B cell (primary cell): ENCODE measurements around the gene ZNF607.
A peak's percentile ranks its signal among the peaks of the same experiment; 100 is the strongest.

Source experiments
- EZH2 ChIP-seq: IDR thresholded peaks from 2 replicates; pipeline ENCODE4 v1.6.1; 2012; ENCODE audit warnings: borderline replicate concordance, low read depth, mild to moderate bottlenecking, moderate library complexity, low read length; ENCODE audit not compliant: insufficient read depth, poor library complexity, severe bottlenecking
- TF ChIP-seq, protein P1 (sequence below): fragments of 200-600 bp; IDR thresholded peaks from one replicate; pipeline ENCODE4 v1.8.0; 2022; ENCODE audit warnings: antibody characterized with exemption, mild to moderate bottlenecking

DNA sequence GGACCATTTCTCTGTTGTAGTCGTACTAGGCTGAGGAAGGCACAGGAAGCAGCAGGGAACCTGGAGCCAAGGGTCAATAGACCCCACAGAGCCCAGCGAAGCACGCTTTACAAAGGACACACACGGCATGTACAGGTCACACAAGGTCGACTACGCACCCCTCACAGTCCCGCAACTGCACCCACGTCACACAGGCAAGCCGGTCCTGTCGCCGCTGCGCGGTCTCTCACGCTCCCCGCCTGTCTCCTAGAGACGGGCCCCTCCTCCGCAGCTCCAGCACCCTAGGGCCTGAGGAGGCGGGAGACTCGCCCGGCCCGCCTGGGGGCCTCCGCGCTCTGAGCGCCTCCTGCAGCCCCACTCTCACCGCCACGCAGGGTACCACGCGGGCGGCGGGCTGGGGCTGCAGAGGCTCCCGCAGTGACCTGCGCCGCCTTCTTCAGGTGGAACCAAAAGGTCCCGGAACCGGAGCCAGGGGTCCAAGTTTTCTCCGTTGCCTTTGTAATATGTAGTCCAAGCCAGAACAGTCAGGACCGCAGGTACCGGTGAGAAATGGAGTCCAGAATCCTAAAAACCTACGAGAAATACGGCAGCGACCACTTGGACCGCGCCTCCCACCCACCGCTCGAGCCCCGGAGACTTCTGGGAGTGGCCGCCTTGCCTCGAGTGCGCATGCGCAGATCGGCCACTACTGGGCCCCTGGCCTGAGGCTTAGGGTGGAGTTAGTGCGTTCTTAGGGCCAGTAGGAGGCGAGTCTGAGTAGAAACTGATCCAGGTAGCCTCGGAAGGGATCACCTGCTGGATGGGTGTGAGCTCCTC, at the start of gene ZNF607:
- TF ChIP-seq, protein P1, sequence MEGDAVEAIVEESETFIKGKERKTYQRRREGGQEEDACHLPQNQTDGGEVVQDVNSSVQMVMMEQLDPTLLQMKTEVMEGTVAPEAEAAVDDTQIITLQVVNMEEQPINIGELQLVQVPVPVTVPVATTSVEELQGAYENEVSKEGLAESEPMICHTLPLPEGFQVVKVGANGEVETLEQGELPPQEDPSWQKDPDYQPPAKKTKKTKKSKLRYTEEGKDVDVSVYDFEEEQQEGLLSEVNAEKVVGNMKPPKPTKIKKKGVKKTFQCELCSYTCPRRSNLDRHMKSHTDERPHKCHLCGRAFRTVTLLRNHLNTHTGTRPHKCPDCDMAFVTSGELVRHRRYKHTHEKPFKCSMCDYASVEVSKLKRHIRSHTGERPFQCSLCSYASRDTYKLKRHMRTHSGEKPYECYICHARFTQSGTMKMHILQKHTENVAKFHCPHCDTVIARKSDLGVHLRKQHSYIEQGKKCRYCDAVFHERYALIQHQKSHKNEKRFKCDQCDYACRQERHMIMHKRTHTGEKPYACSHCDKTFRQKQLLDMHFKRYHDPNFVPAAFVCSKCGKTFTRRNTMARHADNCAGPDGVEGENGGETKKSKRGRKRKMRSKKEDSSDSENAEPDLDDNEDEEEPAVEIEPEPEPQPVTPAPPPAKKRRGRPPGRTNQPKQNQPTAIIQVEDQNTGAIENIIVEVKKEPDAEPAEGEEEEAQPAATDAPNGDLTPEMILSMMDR = peak; percentile 52
- TF ChIP-seq EZH2 = no peak
